GM21723 (cell line): ENCODE results near the gene PADI3.

Experiments used
- ATAC-seq: cut with Tn5 transposase; IDR thresholded peaks from one replicate; pipeline ENCODE4 v1.9.1; 2021; ENCODE audit warnings: mild to moderate bottlenecking, moderate library complexity; ENCODE audit not compliant: unreplicated experiment

Gene PADI3

GRCh38 chr1:17248781-17249180 lies at the start of gene PADI3:
Gene PADI3, plus strand, starts transcription at chr1:17249098. Its CDS starts 40 bp downstream, at chr1:17249138.
- no peak for ATAC-seq

- no peak for ATAC-seq
Observed at GRCh38 chr1:17199267-17200044, 49.4 kb upstream of the PADI3 start.

- ATAC-seq, result no peak
Observed at GRCh38 chr1:17200246-17200645, 48.7 kb upstream of the PADI3 start.

- no peak for ATAC-seq
Observed at GRCh38 chr1:17200756-17201155, 48.1 kb upstream of the PADI3 start.

- no peak for ATAC-seq
Observed at GRCh38 chr1:17201201-17202021, 47.5 kb upstream of the PADI3 start.

GRCh38 chr1:17204546-17205440 lies 44.1 kb upstream of the PADI3 start, which contains the start of gene PADI1:
Gene PADI1, plus strand, starts transcription at chr1:17205128. Its CDS starts 90 bp downstream, at chr1:17205218.
- no peak for ATAC-seq

GRCh38 chr1:17205652-17206051 lies 43.2 kb upstream of the PADI3 start:
- no peak for ATAC-seq

GRCh38 chr1:17206196-17206595 lies 42.7 kb upstream of the PADI3 start:
- ATAC-seq, result no peak

- no peak for ATAC-seq
Observed at GRCh38 chr1:17207046-17207445, 41.9 kb upstream of the PADI3 start.

- ATAC-seq, result peak; percentile 14
Observed at GRCh38 chr1:17207540-17207939, 41.4 kb upstream of the PADI3 start.

- ATAC-seq, result peak; percentile 70
Observed at GRCh38 chr1:17207966-17208418, 40.9 kb upstream of the PADI3 start.

GRCh38 chr1:17208546-17208945 lies 40.4 kb upstream of the PADI3 start:
- ATAC-seq, result no peak

GRCh38 chr1:17209430-17209829 lies 39.5 kb upstream of the PADI3 start:
- ATAC-seq, result no peak

GRCh38 chr1:17210176-17210575 lies 38.7 kb upstream of the PADI3 start:
- no peak for ATAC-seq

- ATAC-seq, result no peak
Observed at GRCh38 chr1:17211377-17211776, 37.5 kb upstream of the PADI3 start.

GRCh38 chr1:17212009-17212408 lies 36.9 kb upstream of the PADI3 start:
- no peak for ATAC-seq

- no peak for ATAC-seq
Observed at GRCh38 chr1:17212487-17213121, 36.3 kb upstream of the PADI3 start.

- ATAC-seq, result no peak
Observed at GRCh38 chr1:17213148-17213781, 35.6 kb upstream of the PADI3 start.

GRCh38 chr1:17213782-17214148 lies 35.1 kb upstream of the PADI3 start:
- ATAC-seq, result no peak
